ENCODE results near the gene PAK6. TPM values are rescaled to one million over a fixed set of nuclear protein-coding genes. Genes with fewer than 3 reads are reported as not detected.

Gene PAK6
- total RNA-seq, 1 donor, result not detected

- Histone ChIP-seq H3K27ac (ENCODE audit: low read depth, low read length) (no peak overlapping the region), H4K20me1 (ENCODE audit: insufficient read depth, low read length) (no peaks in the 10 kb centered on the region), H3K79me2 (ENCODE audit: insufficient read depth, low read length) (no peaks in the 10 kb centered on the region), H3K4me2 (ENCODE audit: insufficient read depth, low read length) (no peak overlapping the region), H3K27me3 (ENCODE audit: insufficient read depth, low read length) (peaks cover 18% of the 10 kb centered on the region), H3K9me3 (ENCODE audit: low read depth, low read length) (no peaks in the 10 kb centered on the region), H3K36me3 (ENCODE audit: insufficient read depth, low read length) (no peaks in the 10 kb centered on the region), H3K4me1 (ENCODE audit: insufficient read depth, low read length) (peaks cover 17% of the 10 kb centered on the region), H3K4me3 (ENCODE audit: insufficient read depth, low read length) (no peak overlapping the region), H2AFZ (ENCODE audit: low read length) (no peak overlapping the region)
- no peak for TF ChIP-seq CTCF (IDR thresholded peaks at IDR 0.05; ENCODE audit: extremely low read depth, low read depth, low read length)
- no peak for DNase-seq (ENCODE audit: insufficient read length, low spot score, missing footprints)
Observed at GRCh38 chr15:40312370-40313158, 73.7 kb downstream of the PAK6 start.

- no peak overlapping the region for H2AFZ ChIP-seq (ENCODE audit: low read length)
- no peaks in the 10 kb centered on the region for H3K9me3 ChIP-seq (ENCODE audit: low read depth, low read length)
- no peak for TF ChIP-seq CTCF (IDR thresholded peaks at IDR 0.05; ENCODE audit: extremely low read depth, low read depth, low read length)
- peak overlapping the region; percentile 11 for H3K4me2 ChIP-seq (ENCODE audit: insufficient read depth, low read length)
- peak; percentile 93 for DNase-seq (ENCODE audit: insufficient read length, low spot score, missing footprints)
- peaks cover 17% of the 10 kb centered on the region for H3K4me1 ChIP-seq (ENCODE audit: insufficient read depth, low read length)
- H3K27me3 ChIP-seq (ENCODE audit: insufficient read depth, low read length), result peaks cover 18% of the 10 kb centered on the region
- no peaks in the 10 kb centered on the region for H4K20me1 ChIP-seq (ENCODE audit: insufficient read depth, low read length)
- H3K36me3 ChIP-seq (ENCODE audit: insufficient read depth, low read length), result no peaks in the 10 kb centered on the region
- no peaks in the 10 kb centered on the region for H3K79me2 ChIP-seq (ENCODE audit: insufficient read depth, low read length)
- H3K27ac ChIP-seq (ENCODE audit: low read depth, low read length), result no peak overlapping the region
- no peak overlapping the region for H3K4me3 ChIP-seq (ENCODE audit: insufficient read depth, low read length)
Observed at GRCh38 chr15:40313531-40314398, 74.9 kb downstream of the PAK6 start.

GRCh38 chr15:40314723-40315276, 75.9 kb downstream of the PAK6 start:
- no peak for TF ChIP-seq CTCF (IDR thresholded peaks at IDR 0.05; ENCODE audit: extremely low read depth, low read depth, low read length)
- H3K4me1 ChIP-seq (ENCODE audit: insufficient read depth, low read length), result peaks cover 17% of the 10 kb centered on the region
- H3K4me2 ChIP-seq (ENCODE audit: insufficient read depth, low read length), result peak overlapping the region; percentile 37
- H3K27me3 ChIP-seq (ENCODE audit: insufficient read depth, low read length), result peaks cover 18% of the 10 kb centered on the region
- H4K20me1 ChIP-seq (ENCODE audit: insufficient read depth, low read length), result no peaks in the 10 kb centered on the region
- no peaks in the 10 kb centered on the region for H3K9me3 ChIP-seq (ENCODE audit: low read depth, low read length)
- H3K36me3 ChIP-seq (ENCODE audit: insufficient read depth, low read length), result no peaks in the 10 kb centered on the region
- H2AFZ ChIP-seq (ENCODE audit: low read length), result no peak overlapping the region
- no peak overlapping the region for H3K27ac ChIP-seq (ENCODE audit: low read depth, low read length)
- H3K79me2 ChIP-seq (ENCODE audit: insufficient read depth, low read length), result no peaks in the 10 kb centered on the region
- peak; percentile 93 for DNase-seq (ENCODE audit: insufficient read length, low spot score, missing footprints)
- H3K4me3 ChIP-seq (ENCODE audit: insufficient read depth, low read length), result no peak overlapping the region

Measured in osteoblast (primary cell).